ENCODE measurements around the gene RIN3.

DNA sequence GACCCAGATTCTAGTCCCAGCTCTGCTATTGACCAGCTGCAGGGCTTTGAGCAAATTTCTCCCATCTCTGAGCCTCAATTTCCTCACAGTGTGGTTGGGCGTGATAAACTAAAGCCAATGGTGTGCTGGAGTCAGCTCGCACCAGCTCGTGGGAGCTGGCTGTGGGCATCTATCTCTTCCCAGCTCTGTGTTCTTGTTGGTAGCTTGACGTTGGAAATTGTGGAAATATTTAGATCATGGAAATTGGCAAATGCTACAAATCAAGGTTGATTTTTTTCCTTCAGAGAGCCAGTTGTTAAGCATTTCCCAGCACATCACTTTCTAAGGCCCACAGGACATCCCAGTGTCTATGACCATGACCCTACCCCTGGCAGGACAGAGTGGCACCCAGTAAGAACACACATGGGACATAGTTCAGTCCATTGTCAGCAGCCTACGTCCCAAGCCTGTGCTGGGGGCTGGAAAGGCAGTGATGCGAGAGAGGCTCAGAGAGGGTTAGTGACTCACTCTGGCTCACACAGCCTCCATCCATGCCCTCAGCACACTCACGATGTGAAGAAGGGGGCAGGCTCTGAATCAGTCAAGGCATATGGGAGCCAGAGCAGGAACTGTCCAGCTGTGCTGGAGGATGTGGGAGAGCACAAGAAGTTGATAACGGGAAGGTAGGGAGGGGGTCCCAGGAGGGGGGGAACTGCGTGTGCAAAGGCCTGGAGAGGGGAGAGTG is 157.2 kb downstream of the RIN3 start:
- TF ChIP-seq POLR2AphosphoS5 (IDR thresholded peaks at IDR 0.05) (no peak), EP300 (IDR thresholded peaks at IDR 0.05) (no peak), POLR2A (IDR thresholded peaks at IDR 0.05) (no peak)
- TF ChIP-seq, protein P1, sequence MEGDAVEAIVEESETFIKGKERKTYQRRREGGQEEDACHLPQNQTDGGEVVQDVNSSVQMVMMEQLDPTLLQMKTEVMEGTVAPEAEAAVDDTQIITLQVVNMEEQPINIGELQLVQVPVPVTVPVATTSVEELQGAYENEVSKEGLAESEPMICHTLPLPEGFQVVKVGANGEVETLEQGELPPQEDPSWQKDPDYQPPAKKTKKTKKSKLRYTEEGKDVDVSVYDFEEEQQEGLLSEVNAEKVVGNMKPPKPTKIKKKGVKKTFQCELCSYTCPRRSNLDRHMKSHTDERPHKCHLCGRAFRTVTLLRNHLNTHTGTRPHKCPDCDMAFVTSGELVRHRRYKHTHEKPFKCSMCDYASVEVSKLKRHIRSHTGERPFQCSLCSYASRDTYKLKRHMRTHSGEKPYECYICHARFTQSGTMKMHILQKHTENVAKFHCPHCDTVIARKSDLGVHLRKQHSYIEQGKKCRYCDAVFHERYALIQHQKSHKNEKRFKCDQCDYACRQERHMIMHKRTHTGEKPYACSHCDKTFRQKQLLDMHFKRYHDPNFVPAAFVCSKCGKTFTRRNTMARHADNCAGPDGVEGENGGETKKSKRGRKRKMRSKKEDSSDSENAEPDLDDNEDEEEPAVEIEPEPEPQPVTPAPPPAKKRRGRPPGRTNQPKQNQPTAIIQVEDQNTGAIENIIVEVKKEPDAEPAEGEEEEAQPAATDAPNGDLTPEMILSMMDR (IDR thresholded peaks at IDR 0.05) = no peak

Data from gastroesophageal sphincter (tissue), 3 donors.